Gastroesophageal sphincter (tissue), 4 donors: Measurements from ENCODE around the gene CFAP57. TPM values are rescaled to one million over a fixed set of nuclear protein-coding genes. Genes with fewer than 3 reads are reported as not detected.

Experiments used
- ATAC-seq: fragments of 150-250 bp; one replicate; pipeline ENCODE4 v1.9.1; 2016; ENCODE audit warnings: mild to moderate bottlenecking, moderate library complexity
- H3K27ac ChIP-seq, 4 donors: fragments of 200-600 bp; sonication (generic) in 3 of 4; 1 replicate in 3 of 4; 2 replicates in 1 of 4; pipeline ENCODE4 v1.5.1; 2016 to 2019
- H3K27me3 ChIP-seq: fragments of 200-600 bp; sonication (generic); one replicate; pipeline ENCODE4 v1.5.1; 2019
- H3K36me3 ChIP-seq, 2 donors: fragments of 200-600 bp; sonication (generic); one replicate each; pipeline ENCODE4 v1.5.1; 2019; ENCODE audit warnings: control low read depth in 1 of 2
- H3K4me1 ChIP-seq, 3 donors: fragments of 200-600 bp; sonication (generic); 1 replicate in 2 of 3; 2 replicates in 1 of 3; pipeline ENCODE4 v1.5.1; 2016 to 2019; ENCODE audit warnings: control low read depth in 2 of 3
- H3K4me3 ChIP-seq, 2 donors: fragments of 200-600 bp; sonication (generic); one replicate each; pipeline ENCODE4 v1.5.1; 2019; ENCODE audit warnings: mild to moderate bottlenecking in 1 of 2, moderate library complexity in 1 of 2
- H3K9me3 ChIP-seq, 3 donors: fragments of 200-600 bp; sonication (generic); one replicate each; pipeline ENCODE4 v1.5.1; 2017 to 2019; ENCODE audit warnings: control low read depth in 2 of 3
- EP300 ChIP-seq: sonication (generic); formaldehyde crosslinking; IDR thresholded peaks from one replicate; pipeline ENCODE4 v1.6.1; 2017; ENCODE audit warnings: antibody characterized with exemption, mild to moderate bottlenecking
- POLR2A ChIP-seq, 2 donors: fragments of 450-650 bp; IDR thresholded peaks; one replicate each; pipeline ENCODE4 v1.6.1; 2017; ENCODE audit warnings: antibody characterized with exemption in 2 of 2, mild to moderate bottlenecking in 2 of 2, moderate library complexity in 1 of 2
- POLR2AphosphoS5 ChIP-seq: sonication (generic); formaldehyde crosslinking; IDR thresholded peaks from one replicate; pipeline ENCODE4 v1.6.1; 2017; ENCODE audit warnings: antibody characterized with exemption
- WGBS, 2 donors: methylation state at CpG; one replicate each; pipeline ENCODE4 v1.1.5; 2018; ENCODE audit warnings: low coverage in 1 of 2; 5-methylcytosine and 5-hydroxymethylcytosine counted together
- total RNA-seq, 4 donors: library from RNA; depleted of rRNA; stranded (reverse); fragments of >200 nt; gene quantifications; one replicate each; pipeline ENCODE4 v1.1.0, GENCODE V29; 2016
- TF ChIP-seq, protein P1 (sequence below), 4 experiments: fragments of 200-600 bp in 2 of 4; fragments of 450-650 bp in 2 of 4; sonication (generic) in 1 of 4; IDR thresholded peaks; one replicate each; pipeline ENCODE4 v1.5.1; 2017 to 2019; ENCODE audit warnings: antibody characterized with exemption in 4 of 4, mild to moderate bottlenecking in 2 of 4, moderate library complexity in 2 of 4

The CFAP57 gene
- total RNA-seq, 4 donors from 2014 or later, result not detected

DNA sequence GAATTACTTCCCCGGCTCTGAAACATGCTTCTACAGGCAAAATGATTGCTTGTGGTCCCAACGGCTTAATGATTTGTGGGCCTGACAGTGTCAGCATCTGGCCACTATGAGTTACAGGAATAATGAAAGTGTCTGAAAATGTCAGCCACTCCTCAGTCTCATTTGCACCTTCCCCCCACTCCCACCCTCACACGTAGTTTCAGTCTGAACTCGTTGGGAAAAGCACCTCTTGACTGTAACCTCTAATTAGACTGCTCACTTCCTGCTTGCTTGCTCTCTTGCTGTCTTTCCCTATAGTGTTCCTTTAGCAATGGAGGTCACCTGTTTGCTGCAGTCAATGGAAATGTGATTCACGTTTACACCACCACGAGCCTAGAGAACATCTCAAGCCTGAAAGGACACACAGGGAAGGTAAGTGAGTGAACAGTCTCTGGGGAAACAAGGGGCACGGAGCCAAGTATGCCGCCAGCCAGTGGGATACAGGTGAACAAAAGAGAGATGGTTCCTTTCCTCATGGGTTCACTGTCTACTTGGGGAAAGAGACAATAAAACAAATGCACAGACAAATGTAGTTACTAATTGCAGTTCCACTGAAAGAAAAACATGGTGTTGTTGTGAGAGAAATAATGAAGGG, 27.1 kb downstream of the CFAP57 start:
- H3K27me3 ChIP-seq, result no peaks in the 10 kb centered on the region
- no peak for ATAC-seq
- H3K9me3 ChIP-seq, result peaks cover 0 to 4% (median 0%) of the 10 kb centered on the region in 3 donors
- WGBS, 2 donors, result 64% methylated on average over 8 of the region's 8 CpGs
- TF ChIP-seq, protein P1, sequence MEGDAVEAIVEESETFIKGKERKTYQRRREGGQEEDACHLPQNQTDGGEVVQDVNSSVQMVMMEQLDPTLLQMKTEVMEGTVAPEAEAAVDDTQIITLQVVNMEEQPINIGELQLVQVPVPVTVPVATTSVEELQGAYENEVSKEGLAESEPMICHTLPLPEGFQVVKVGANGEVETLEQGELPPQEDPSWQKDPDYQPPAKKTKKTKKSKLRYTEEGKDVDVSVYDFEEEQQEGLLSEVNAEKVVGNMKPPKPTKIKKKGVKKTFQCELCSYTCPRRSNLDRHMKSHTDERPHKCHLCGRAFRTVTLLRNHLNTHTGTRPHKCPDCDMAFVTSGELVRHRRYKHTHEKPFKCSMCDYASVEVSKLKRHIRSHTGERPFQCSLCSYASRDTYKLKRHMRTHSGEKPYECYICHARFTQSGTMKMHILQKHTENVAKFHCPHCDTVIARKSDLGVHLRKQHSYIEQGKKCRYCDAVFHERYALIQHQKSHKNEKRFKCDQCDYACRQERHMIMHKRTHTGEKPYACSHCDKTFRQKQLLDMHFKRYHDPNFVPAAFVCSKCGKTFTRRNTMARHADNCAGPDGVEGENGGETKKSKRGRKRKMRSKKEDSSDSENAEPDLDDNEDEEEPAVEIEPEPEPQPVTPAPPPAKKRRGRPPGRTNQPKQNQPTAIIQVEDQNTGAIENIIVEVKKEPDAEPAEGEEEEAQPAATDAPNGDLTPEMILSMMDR (IDR thresholded peaks at IDR 0.05), result no peak
- no peak for TF ChIP-seq EP300
- TF ChIP-seq POLR2AphosphoS5, result no peak
- TF ChIP-seq POLR2A (IDR thresholded peaks at IDR 0.05), result no peak
- no peaks in the 10 kb centered on the region for H3K36me3 ChIP-seq
- H3K4me3 ChIP-seq, result no peak overlapping the region
- H3K4me1 ChIP-seq, result no peaks in the 10 kb centered on the region
- H3K27ac ChIP-seq, result no peak overlapping the region

DNA sequence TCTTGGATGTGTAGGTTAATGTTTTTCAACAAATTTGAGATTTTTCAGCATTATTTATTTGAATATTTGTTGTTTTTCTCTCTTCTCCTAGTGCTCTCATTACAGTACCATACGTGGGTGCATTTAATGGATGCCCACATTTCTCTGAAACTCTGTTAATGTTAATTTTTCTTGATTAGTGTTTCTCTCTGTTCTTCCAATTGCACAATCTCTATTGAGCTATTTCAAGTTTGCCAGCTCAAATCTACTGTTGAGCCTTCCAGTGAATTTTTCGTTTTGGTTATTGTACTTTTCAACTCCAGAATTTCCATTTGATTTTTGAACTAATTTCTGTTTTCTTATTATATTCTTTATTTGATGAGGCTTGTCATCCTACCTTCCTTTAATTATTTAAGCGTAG, 31.7 kb downstream of the CFAP57 start:
- H3K27ac ChIP-seq, result no peak overlapping the region

DNA sequence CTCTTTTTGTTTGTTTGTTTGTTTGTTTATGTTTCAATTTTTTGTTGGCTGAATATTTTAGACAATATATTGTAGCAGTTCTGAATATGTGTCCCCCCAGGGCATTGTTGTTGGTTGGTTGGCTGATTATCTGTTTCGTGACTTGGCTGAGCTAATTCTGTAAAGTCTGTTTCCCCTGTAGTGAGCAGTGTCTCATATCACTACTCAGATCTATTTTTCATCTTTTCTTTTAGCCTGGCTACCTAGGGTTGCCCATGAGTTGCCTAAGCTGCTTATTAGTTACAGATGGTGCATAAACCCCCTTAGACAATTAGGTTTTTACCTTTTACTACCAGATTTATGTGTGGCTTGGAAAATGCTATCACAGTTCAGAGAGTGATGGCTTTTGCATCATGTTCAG, 32.3 kb downstream of the CFAP57 start:
- no peak for ATAC-seq

More for the DNA sequence above, 31.7 kb downstream of the CFAP57 start:
- WGBS, 2 donors, result 95 to 98% methylated on average over 3 of the region's 3 CpGs
- ATAC-seq, result no peak
- Histone ChIP-seq H3K27me3 (no peaks in the 10 kb centered on the region), H3K36me3 (no peaks in the 10 kb centered on the region), H3K4me3 (no peak overlapping the region), H3K9me3 (peaks cover 0 to 4% (median 0%) of the 10 kb centered on the region in 3 donors), H3K4me1 (peaks cover 0 to 16% (median 5%) of the 10 kb centered on the region in 3 donors)
- TF ChIP-seq, protein P1 (IDR thresholded peaks at IDR 0.05), result no peak
- no peak for TF ChIP-seq POLR2AphosphoS5
- no peak for TF ChIP-seq POLR2A (IDR thresholded peaks at IDR 0.05)
- no peak for TF ChIP-seq EP300

DNA sequence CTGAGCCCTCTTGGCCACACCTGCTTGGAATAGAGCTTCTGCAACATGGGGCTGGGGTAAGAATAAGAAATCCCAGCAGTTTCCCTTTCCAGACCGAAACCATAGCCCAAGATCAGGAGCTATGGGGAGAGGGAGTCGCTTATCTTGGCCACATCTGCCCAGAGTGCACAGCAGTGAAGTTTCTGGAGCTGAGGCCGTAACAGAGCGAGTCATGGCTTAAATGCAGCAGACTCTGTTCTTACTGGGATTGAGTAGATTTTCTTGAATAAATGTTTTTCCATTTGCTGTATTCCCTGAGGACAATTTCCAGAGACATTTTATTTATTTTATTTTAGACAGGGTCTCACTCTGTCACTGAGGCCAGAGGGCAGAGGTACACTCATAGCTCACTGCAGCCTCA, 33.5 kb downstream of the CFAP57 start:
- 80% methylated on average over 1 of the region's 4 CpGs; no CpG with 5 or more reads in 1 of the 2 donors for WGBS, 2 donors
- TF ChIP-seq, protein P1 (IDR thresholded peaks at IDR 0.05), result no peak
- TF ChIP-seq POLR2AphosphoS5, result no peak
- no peak for TF ChIP-seq EP300
- TF ChIP-seq POLR2A (IDR thresholded peaks at IDR 0.05), result no peak
- Histone ChIP-seq H3K27me3 (no peaks in the 10 kb centered on the region), H3K4me3 (no peak overlapping the region), H3K27ac (peak overlapping the region in 1 of 4 donors; percentile 35), H3K9me3 (peaks cover 0 to 4% (median 0%) of the 10 kb centered on the region in 3 donors), H3K36me3 (no peaks in the 10 kb centered on the region), H3K4me1 (peaks cover 0 to 16% (median 5%) of the 10 kb centered on the region in 3 donors)
- ATAC-seq, result no peak

More for the DNA sequence above, 32.3 kb downstream of the CFAP57 start:
- H3K4me1 ChIP-seq, result peaks cover 0 to 16% (median 5%) of the 10 kb centered on the region in 3 donors
- TF ChIP-seq, protein P1 (IDR thresholded peaks at IDR 0.05), result no peak
- no peak for TF ChIP-seq POLR2A (IDR thresholded peaks at IDR 0.05)
- no peak for TF ChIP-seq POLR2AphosphoS5
- TF ChIP-seq EP300, result no peak
- H3K27me3 ChIP-seq, result no peaks in the 10 kb centered on the region
- no peaks in the 10 kb centered on the region for H3K36me3 ChIP-seq
- 89% methylated on average over 1 of the region's 1 CpG; no CpG with 5 or more reads in 1 of the 2 donors for WGBS, 2 donors
- peaks cover 0 to 4% (median 0%) of the 10 kb centered on the region in 3 donors for H3K9me3 ChIP-seq
- no peak overlapping the region for H3K4me3 ChIP-seq
- H3K27ac ChIP-seq, result no peak overlapping the region
